Dedifferentiated amniotic fluid mesenchymal stem cell (primary cell): Measurements from ENCODE around the gene GLIPR1L1.
A peak's percentile ranks its signal among the peaks of the same experiment; 100 is the strongest.

Source experiments
- DNase-seq: peaks from one replicate; pipeline ENCODE4 v3.0.0-alpha.2; 2016; ENCODE audit errors: extremely low spot score

Gene GLIPR1L1

GRCh38 chr12:75350413-75350812, 15.9 kb downstream of the GLIPR1L1 start:
- no peak for DNase-seq

GRCh38 chr12:75354011-75354410, 19.5 kb downstream of the GLIPR1L1 start:
- DNase-seq: no peak

GRCh38 chr12:75360920-75361319, 26.4 kb downstream of the GLIPR1L1 start:
- no peak for DNase-seq

GRCh38 chr12:75361408-75361807, 26.9 kb downstream of the GLIPR1L1 start:
- no peak for DNase-seq

- peak; percentile 71 for DNase-seq
Observed at GRCh38 chr12:75364919-75365318, 30.4 kb downstream of the GLIPR1L1 start.

GRCh38 chr12:75366629-75367028, 32.2 kb downstream of the GLIPR1L1 start:
- DNase-seq: no peak

GRCh38 chr12:75374971-75375370, 40.5 kb downstream of the GLIPR1L1 start:
- DNase-seq: no peak

- peak; percentile 74 for DNase-seq
Observed at GRCh38 chr12:75378354-75378753, 43.9 kb downstream of the GLIPR1L1 start.

GRCh38 chr12:75389061-75389460, 54.6 kb downstream of the GLIPR1L1 start:
- DNase-seq: peak; percentile 64

- DNase-seq: no peak
Observed at GRCh38 chr12:75389706-75390105, 55.2 kb downstream of the GLIPR1L1 start.

GRCh38 chr12:75390156-75390898, 55.9 kb downstream of the GLIPR1L1 start:
- DNase-seq: no peak

GRCh38 chr12:75390899-75391538, 56.5 kb downstream of the GLIPR1L1 start, which contains the start of gene GLIPR1L2:
Gene GLIPR1L2, plus strand, starts transcription at chr12:75391089. Its CDS starts 28 bp downstream, at chr12:75391117.
- DNase-seq: peak; percentile 68

- peak; percentile 38 for DNase-seq
Observed at GRCh38 chr12:75404231-75404630, 69.8 kb downstream of the GLIPR1L1 start.

GRCh38 chr12:75407683-75408082, 73.2 kb downstream of the GLIPR1L1 start:
- DNase-seq: no peak

- DNase-seq: no peak
Observed at GRCh38 chr12:75409830-75410229, 75.4 kb downstream of the GLIPR1L1 start.

GRCh38 chr12:75414671-75415070, 80.2 kb downstream of the GLIPR1L1 start:
- DNase-seq: no peak

- DNase-seq: no peak
Observed at GRCh38 chr12:75419841-75420240, 85.4 kb downstream of the GLIPR1L1 start.
